ENCODE results near the gene C1QTNF1.
"Not testable (repeated sequence)": the region's sequence is repeated elsewhere in the genome, so short reads cannot be mapped to it uniquely, and the experiment has no call there.

C1QTNF1 gene

GRCh38 chr17:79006794-79007503, 17.0 kb upstream of the C1QTNF1 start:
- DNase-seq = no peak

GRCh38 chr17:79007504-79008381, 16.2 kb upstream of the C1QTNF1 start:
- DNase-seq = no peak

GRCh38 chr17:79008666-79009387, 15.1 kb upstream of the C1QTNF1 start:
- DNase-seq = no peak

GRCh38 chr17:79009397-79010303, 14.3 kb upstream of the C1QTNF1 start, which contains the start of gene CANT1:
CANT1 (minus strand) TSS chr17:79009764; CDS start chr17:78997622, 12,142 bp downstream.
- DNase-seq = peak; percentile 84 to 89

GRCh38 chr17:79010304-79010646, 13.7 kb upstream of the C1QTNF1 start:
- DNase-seq = no peak

GRCh38 chr17:79011451-79012147, 12.4 kb upstream of the C1QTNF1 start:
- no peak for DNase-seq

- no peak for DNase-seq
These were observed 11.3 kb upstream of the C1QTNF1 start for GRCh38 chr17:79012563-79013134.

- no peak for DNase-seq
These were observed 9.7 kb upstream of the C1QTNF1 start for GRCh38 chr17:79014158-79014758.

GRCh38 chr17:79017546-79018369, 6.2 kb upstream of the C1QTNF1 start:
- no peak for DNase-seq

GRCh38 chr17:79018370-79018695, 5.6 kb upstream of the C1QTNF1 start:
- no peak for DNase-seq

GRCh38 chr17:79019261-79019631, 4.7 kb upstream of the C1QTNF1 start:
- DNase-seq = no peak

- DNase-seq = peak; percentile 63 to 79
These were observed 4.1 kb upstream of the C1QTNF1 start for GRCh38 chr17:79019632-79020584.

GRCh38 chr17:79020631-79021301, 3.2 kb upstream of the C1QTNF1 start:
- DNase-seq = no peak

GRCh38 chr17:79021929-79022328, 2.0 kb upstream of the C1QTNF1 start:
- DNase-seq = not testable (repeated sequence)

- no peak for DNase-seq
These were observed 1.4 kb upstream of the C1QTNF1 start for GRCh38 chr17:79022507-79022991.

- DNase-seq = no peak
These were observed 726 bp upstream of the C1QTNF1 start for GRCh38 chr17:79023180-79023705.

- DNase-seq = no peak
These were observed 1.1 kb downstream of the C1QTNF1 start for GRCh38 chr17:79024901-79025737.
